GM23248 (cell line): ENCODE data around the gene CACNB3. TPM values are rescaled to one million over a fixed set of nuclear protein-coding genes. Genes with fewer than 3 reads are reported as not detected.

ENCODE experiments used
- DNase-seq: peaks from one replicate; pipeline ENCODE4 v3.0.0-alpha.2; 2015
- H2AFZ ChIP-seq: fragments of 200-600 bp; sonication (generic); 2 replicates; pipeline ENCODE4 v1.6.1; 2016; ENCODE audit warnings: antibody characterized with exemption
- H3F3A ChIP-seq: fragments of 200-600 bp; sonication (generic); 2 replicates; pipeline ENCODE4 v1.6.1; 2016; ENCODE audit warnings: mild to moderate bottlenecking, antibody characterized with exemption, mixed run types; ENCODE audit not compliant: insufficient read depth
- H3K27ac ChIP-seq: fragments of 200-600 bp; sonication (generic); 2 replicates; pipeline ENCODE4 v1.5.1; 2016; ENCODE audit warnings: mild to moderate bottlenecking
- H3K27me3 ChIP-seq: fragments of 200-600 bp; sonication (generic); replicated peaks from 2 replicates; pipeline ENCODE4 v1.6.1; 2016; ENCODE audit warnings: mild to moderate bottlenecking; ENCODE audit not compliant: insufficient read depth
- H3K36me3 ChIP-seq: fragments of 200-600 bp; sonication (generic); 2 replicates; pipeline ENCODE4 v1.6.1; 2016; ENCODE audit warnings: low read depth, mild to moderate bottlenecking
- H3K4me1 ChIP-seq: fragments of 200-600 bp; sonication (generic); 2 replicates; pipeline ENCODE4 v1.6.1; 2016; ENCODE audit warnings: mild to moderate bottlenecking; ENCODE audit not compliant: insufficient read depth
- H3K4me2 ChIP-seq: fragments of 200-600 bp; sonication (generic); one replicate; pipeline ENCODE4 v1.6.1; 2016; ENCODE audit warnings: mild to moderate bottlenecking; ENCODE audit not compliant: unreplicated experiment
- H3K4me3 ChIP-seq: fragments of 200-600 bp; sonication (generic); 2 replicates; pipeline ENCODE4 v1.5.1; 2016; ENCODE audit warnings: mild to moderate bottlenecking
- H3K79me2 ChIP-seq: fragments of 200-600 bp; sonication (generic); 2 replicates; pipeline ENCODE4 v1.6.1; 2016; ENCODE audit warnings: mild to moderate bottlenecking; ENCODE audit not compliant: insufficient read depth
- H3K9ac ChIP-seq: fragments of 200-600 bp; sonication (generic); 2 replicates; pipeline ENCODE4 v1.6.1; 2016; ENCODE audit warnings: mild to moderate bottlenecking
- H3K9me2 ChIP-seq: fragments of 200-600 bp; sonication (generic); 2 replicates; pipeline ENCODE4 v1.6.1; 2016; ENCODE audit warnings: mixed run types, mild to moderate bottlenecking, moderate library complexity; ENCODE audit not compliant: insufficient read depth
- H3K9me3 ChIP-seq: fragments of 200-600 bp; sonication (generic); one replicate; pipeline ENCODE4 v1.6.1; 2017; ENCODE audit warnings: low read depth
- H4K20me1 ChIP-seq: fragments of 200-600 bp; sonication (generic); 2 replicates; pipeline ENCODE4 v1.6.0; 2016; ENCODE audit not compliant: insufficient read depth
- EZH2 ChIP-seq: fragments of 200-600 bp; sonication (generic); IDR thresholded peaks from 2 replicates; pipeline ENCODE4 v1.6.1; 2018; ENCODE audit warnings: antibody characterized with exemption, mild to moderate bottlenecking; ENCODE audit not compliant: insufficient read depth, poor library complexity, severe bottlenecking
- EZH2phosphoT487 ChIP-seq: fragments of 200-600 bp; sonication (generic); IDR thresholded peaks from 2 replicates; pipeline ENCODE4 v1.6.1; 2018; ENCODE audit warnings: antibody characterized with exemption, moderate library complexity, mild to moderate bottlenecking, low read depth; ENCODE audit not compliant: insufficient read depth
- WGBS, 2 experiments: methylation state at CpG; one replicate each; pipeline ENCODE4 v1.1.6; 2015 to 2017; ENCODE audit warnings: low lambda C conversion rate in 2 of 2, low coverage in 1 of 2; ENCODE audit errors: missing lambda C conversion rate in 2 of 2; 5-methylcytosine and 5-hydroxymethylcytosine counted together
- in situ Hi-C: fragments of 300-500 bp; cut with MboI; formaldehyde crosslinking; loops from 2 replicates; pipeline ENCODE4 v1.15.0; 2020
- polyA plus RNA-seq: library from polyadenylated mRNA; unstranded; fragments of >200 nt; fragmentation: Nextera tagmentation; extraction: Ambion mirVana; gene quantifications from 2 replicates; pipeline ENCODE4 v1.2.1, GENCODE V29; 2016
- total RNA-seq: library from RNA; depleted of rRNA; stranded (reverse); fragments of >200 nt; shearing (Covaris generic); gene quantifications from 2 replicates; pipeline ENCODE4 v1.2.3, GENCODE V29; 2014

The CACNB3 gene
- total and polyA plus RNA-seq, 2 experiments from 2014 or later: 22.6 to 26.8 TPM

DNA sequence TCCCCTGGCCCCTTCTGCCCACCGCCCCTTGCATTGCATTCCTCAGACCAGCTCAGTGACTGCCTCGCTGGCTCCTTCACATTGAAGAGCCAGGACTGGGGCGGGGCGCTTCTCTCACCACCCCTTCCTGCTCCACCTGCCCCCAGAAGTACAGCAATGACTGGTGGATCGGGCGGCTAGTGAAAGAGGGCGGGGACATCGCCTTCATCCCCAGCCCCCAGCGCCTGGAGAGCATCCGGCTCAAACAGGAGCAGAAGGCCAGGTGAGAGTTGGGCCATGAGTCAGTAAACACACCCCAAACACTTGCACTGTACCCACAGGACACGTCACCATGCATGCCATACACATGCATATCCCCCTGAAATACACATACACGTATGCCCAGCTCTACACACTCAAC lies 5.8 kb downstream of the CACNB3 start:
- H3K4me3 ChIP-seq: no peak overlapping the region

DNA sequence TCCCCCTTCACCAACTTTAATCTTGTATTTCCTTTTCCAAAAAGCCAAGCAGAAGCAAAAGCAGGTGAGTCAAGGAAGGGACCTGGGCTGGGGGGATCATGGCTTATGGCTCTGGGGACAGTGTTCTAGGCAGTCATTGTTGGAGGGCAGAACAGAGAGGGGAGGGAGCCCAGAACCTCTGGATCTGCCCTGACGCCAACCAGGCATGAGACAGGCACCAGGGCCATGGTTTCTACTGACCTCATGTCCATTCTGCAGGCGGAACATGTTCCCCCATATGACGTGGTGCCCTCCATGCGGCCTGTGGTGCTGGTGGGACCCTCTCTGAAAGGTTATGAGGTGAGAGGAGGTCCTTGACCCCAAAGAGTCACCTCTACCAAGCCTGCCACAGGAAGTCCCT lies 6.6 kb downstream of the CACNB3 start:
- in situ Hi-C loops: no loop called here
- no peaks in the 10 kb centered on the region for H3K36me3 ChIP-seq
- 98 to 100% methylated on average over 4 of the region's 4 CpGs for WGBS, 2 experiments
- H3K79me2 ChIP-seq: no peaks in the 10 kb centered on the region
- H3F3A ChIP-seq: no peaks in the 10 kb centered on the region
- no peaks in the 10 kb centered on the region for H3K4me1 ChIP-seq
- H3K4me3 ChIP-seq: no peak overlapping the region
- no peaks in the 10 kb centered on the region for H3K9me2 ChIP-seq
- no peak overlapping the region for H2AFZ ChIP-seq
- no peaks in the 10 kb centered on the region for H3K9me3 ChIP-seq
- H3K27ac ChIP-seq: no peak overlapping the region
- no peaks in the 10 kb centered on the region for H3K27me3 ChIP-seq
- H3K9ac ChIP-seq: no peak overlapping the region
- no peak for TF ChIP-seq EZH2phosphoT487
- no peak for TF ChIP-seq EZH2
- DNase-seq: no peak
- no peak overlapping the region for H3K4me2 ChIP-seq
- H4K20me1 ChIP-seq: no peaks in the 10 kb centered on the region

More for the DNA sequence above, 5.8 kb downstream of the CACNB3 start:
- Histone ChIP-seq H3K9me3 (no peaks in the 10 kb centered on the region), H4K20me1 (no peaks in the 10 kb centered on the region), H3K9me2 (no peaks in the 10 kb centered on the region), H3K27ac (no peak overlapping the region), H3K4me1 (no peaks in the 10 kb centered on the region), H3K79me2 (0 out of 2 replicates have a peak, but pooled peaks cover 5% of the 10 kb centered on the region), H3K36me3 (no peaks in the 10 kb centered on the region), H3K4me2 (no peak overlapping the region), H2AFZ (no peak overlapping the region), H3K9ac (no peak overlapping the region), H3F3A (no peaks in the 10 kb centered on the region), H3K27me3 (no peaks in the 10 kb centered on the region)
- WGBS, 2 experiments: 75 to 84% methylated on average over 12 of the region's 12 CpGs
- TF ChIP-seq EZH2phosphoT487 (no peak), EZH2 (no peak)
- in situ Hi-C loops: no loop called here
- DNase-seq: no peak

DNA sequence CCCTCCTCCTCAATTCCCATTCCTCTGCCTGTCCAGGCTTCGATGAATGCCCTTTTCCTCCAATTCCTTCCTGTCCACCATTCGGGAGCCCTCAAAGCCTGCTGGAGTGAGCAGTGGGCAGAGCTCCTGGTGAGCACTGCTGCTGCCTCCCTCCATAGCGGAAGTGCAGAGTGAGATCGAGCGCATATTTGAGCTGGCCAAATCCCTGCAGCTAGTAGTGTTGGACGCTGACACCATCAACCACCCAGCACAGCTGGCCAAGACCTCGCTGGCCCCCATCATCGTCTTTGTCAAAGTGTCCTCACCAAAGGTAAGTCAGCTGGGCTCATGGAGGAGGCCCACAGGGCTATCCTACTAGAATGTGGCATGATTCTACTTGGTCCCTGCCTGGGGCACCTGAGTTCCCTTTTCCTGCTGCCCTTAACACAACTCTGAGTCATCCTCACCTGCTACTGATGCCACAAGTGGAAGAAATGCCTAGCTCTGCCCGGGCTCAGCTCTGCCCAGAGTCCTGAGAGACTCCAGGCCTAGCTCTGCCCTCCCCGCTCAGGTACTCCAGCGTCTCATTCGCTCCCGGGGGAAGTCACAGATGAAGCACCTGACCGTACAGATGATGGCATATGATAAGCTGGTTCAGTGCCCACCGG lies 8.0 kb downstream of the CACNB3 start:
- in situ Hi-C loops: no loop called here
- Histone ChIP-seq H3K9ac (no peak overlapping the region), H3K9me2 (no peaks in the 10 kb centered on the region), H3K27ac (no peak overlapping the region), H3K36me3 (no peaks in the 10 kb centered on the region), H3F3A (no peaks in the 10 kb centered on the region), H3K79me2 (no peaks in the 10 kb centered on the region), H3K9me3 (no peaks in the 10 kb centered on the region), H3K27me3 (no peaks in the 10 kb centered on the region), H2AFZ (no peak overlapping the region), H3K4me1 (no peaks in the 10 kb centered on the region), H3K4me3 (no peak overlapping the region), H3K4me2 (no peak overlapping the region), H4K20me1 (no peaks in the 10 kb centered on the region)
- no peak for DNase-seq
- WGBS, 2 experiments: 84 to 86% methylated on average over 15 of the region's 15 CpGs
- TF ChIP-seq EZH2phosphoT487: no peak
- TF ChIP-seq EZH2: no peak

DNA sequence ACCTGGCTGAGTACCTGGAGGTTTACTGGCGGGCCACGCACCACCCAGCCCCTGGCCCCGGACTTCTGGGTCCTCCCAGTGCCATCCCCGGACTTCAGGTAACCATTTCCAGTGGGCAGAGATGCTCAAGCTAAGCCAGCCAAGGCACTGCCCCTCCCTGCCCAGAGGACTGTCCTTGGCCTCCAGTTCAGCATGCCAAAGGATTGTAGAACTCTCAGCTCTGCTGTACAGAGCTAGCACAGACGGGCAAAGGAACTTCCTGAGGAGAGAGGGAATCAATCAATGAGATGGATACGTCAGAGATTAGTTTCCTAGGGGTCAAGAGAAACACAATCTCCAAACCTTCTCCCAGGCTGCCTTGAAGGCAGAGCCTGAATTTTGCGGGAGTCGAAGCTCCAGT lies 8.7 kb downstream of the CACNB3 start:
- Histone ChIP-seq H2AFZ (no peak overlapping the region), H3K9me3 (no peaks in the 10 kb centered on the region), H3K79me2 (no peaks in the 10 kb centered on the region), H3K9ac (no peak overlapping the region), H3K27ac (no peak overlapping the region), H3K4me2 (no peak overlapping the region), H3K9me2 (no peaks in the 10 kb centered on the region), H3K4me1 (no peaks in the 10 kb centered on the region), H3K36me3 (no peaks in the 10 kb centered on the region), H3K27me3 (no peaks in the 10 kb centered on the region), H3F3A (no peaks in the 10 kb centered on the region), H3K4me3 (no peak overlapping the region), H4K20me1 (no peaks in the 10 kb centered on the region)
- WGBS, 2 experiments: 72 to 79% methylated on average over 7 to 8 of the region's 8 CpGs
- TF ChIP-seq EZH2 (no peak), EZH2phosphoT487 (no peak)
- in situ Hi-C loops: no loop called here
- no peak for DNase-seq
